A673 (cell line): ENCODE data around the gene PPP1R7. TPM values are rescaled to one million over a fixed set of nuclear protein-coding genes. Genes with fewer than 3 reads are reported as not detected.

Experiments
- BruUV-seq: library from RNA; stranded (reverse); fragments of 400-500 nt; replicated peaks from 2 replicates; lab custom pipeline; 2021; lab: Mats Ljungman, UMichigan
- CTCF ChIA-PET: fragments of 300-600 bp; sonication (Branson Sonifier 250); formaldehyde crosslinking; loops from one replicate; lab custom pipeline; 2022; ENCODE audit warnings: antibody characterized with exemption; lab: Charles Lee
- POLR2A ChIA-PET: fragments of 300-600 bp; sonication (Branson Sonifier 250); formaldehyde crosslinking; loops from one replicate; lab custom pipeline; 2022; ENCODE audit warnings: antibody characterized with exemption; ENCODE audit not compliant: low non-redundant PET; lab: Charles Lee
- DNase-seq: peaks from one replicate; pipeline ENCODE4 v3.0.0-alpha.2; 2015; ENCODE audit warnings: low spot score
- H3K27ac ChIP-seq: fragments of 200-600 bp; sonication (generic); 2 replicates; pipeline ENCODE4 v1.5.1; 2016; ENCODE audit warnings: mixed run types, low read depth, mild to moderate bottlenecking, mixed read lengths, antibody characterized with exemption, low read length; ENCODE audit not compliant: poor library complexity, severe bottlenecking
- H3K27me3 ChIP-seq: fragments of 200-600 bp; sonication (generic); replicated peaks from 2 replicates; pipeline ENCODE4 v1.6.1; 2017; ENCODE audit warnings: mixed run types, low read depth, mild to moderate bottlenecking, mixed read lengths, antibody characterized with exemption, low read length; ENCODE audit not compliant: insufficient read depth, poor library complexity
- H3K36me3 ChIP-seq: fragments of 200-600 bp; sonication (generic); 2 replicates; pipeline ENCODE4 v1.6.1; 2016; ENCODE audit warnings: mixed run types, mild to moderate bottlenecking, mixed read lengths, antibody characterized with exemption, low read length; ENCODE audit not compliant: insufficient read depth, poor library complexity, severe bottlenecking
- H3K4me1 ChIP-seq: fragments of 200-600 bp; sonication (generic); 2 replicates; pipeline ENCODE4 v1.6.1; 2017; ENCODE audit warnings: mixed run types, mild to moderate bottlenecking, mixed read lengths, antibody characterized with exemption, low read length; ENCODE audit not compliant: insufficient read depth, poor library complexity, severe bottlenecking
- H3K4me3 ChIP-seq: fragments of 200-600 bp; sonication (generic); 2 replicates; pipeline ENCODE4 v1.5.1; 2016; ENCODE audit warnings: low read depth, mixed run types, mild to moderate bottlenecking, mixed read lengths, low read length; ENCODE audit not compliant: poor library complexity, severe bottlenecking
- H3K9me3 ChIP-seq: fragments of 200-600 bp; sonication (generic); 2 replicates; pipeline ENCODE4 v1.6.1; 2016; ENCODE audit warnings: mixed run types, low read depth, mild to moderate bottlenecking, mixed read lengths, antibody characterized with exemption, low read length; ENCODE audit not compliant: poor library complexity, severe bottlenecking
- CTCF ChIP-seq: fragments of 300-800, 200-600 bp; sonication (generic); conservative IDR thresholded peaks from 2 replicates; pipeline ENCODE4 v1.5.1; 2017; ENCODE audit warnings: low read depth, mild to moderate bottlenecking, antibody characterized with exemption, low read length, moderate library complexity, mixed read lengths
- EZH2 ChIP-seq: fragments of 200-600 bp; sonication (generic); IDR thresholded peaks from 2 replicates; pipeline ENCODE4 v1.6.1; 2017; ENCODE audit warnings: borderline replicate concordance, low read depth, mild to moderate bottlenecking, mixed read lengths, antibody characterized with exemption, low read length; ENCODE audit not compliant: poor library complexity, severe bottlenecking
- intact Hi-C: fragments of 100-400 bp; cut with micrococcal nuclease; formaldehyde crosslinking; loops from one replicate; pipeline ENCODE4 v1.10.0; 2022; ENCODE audit not compliant: unreplicated experiment
- total RNA-seq: library from RNA; stranded (reverse); gene quantifications from 2 replicates; pipeline ENCODE4 v1.2.3, GENCODE V29; 2021

Gene PPP1R7
- total RNA-seq, 1 experiment from 2014 or later = 70.7 TPM

- H3K4me1 ChIP-seq = no peaks in the 10 kb centered on the region
- DNase-seq = no peak
- BruUV-seq = no TSS peak
- peaks cover 19% of the 10 kb centered on the region for H3K36me3 ChIP-seq
- intact Hi-C loops = no loop called here
- H3K27ac ChIP-seq = no peak overlapping the region
- TF ChIP-seq CTCF (no peak), EZH2 (no peak)
- CTCF ChIA-PET = no interaction called here
- no peaks in the 10 kb centered on the region for H3K9me3 ChIP-seq
- no peak overlapping the region for H3K4me3 ChIP-seq
- H3K27me3 ChIP-seq = no peaks in the 10 kb centered on the region
- POLR2A ChIA-PET = no interaction called here
These were observed 31.3 kb upstream of the PPP1R7 start for GRCh38 chr2:241118737-241119505.

DNA sequence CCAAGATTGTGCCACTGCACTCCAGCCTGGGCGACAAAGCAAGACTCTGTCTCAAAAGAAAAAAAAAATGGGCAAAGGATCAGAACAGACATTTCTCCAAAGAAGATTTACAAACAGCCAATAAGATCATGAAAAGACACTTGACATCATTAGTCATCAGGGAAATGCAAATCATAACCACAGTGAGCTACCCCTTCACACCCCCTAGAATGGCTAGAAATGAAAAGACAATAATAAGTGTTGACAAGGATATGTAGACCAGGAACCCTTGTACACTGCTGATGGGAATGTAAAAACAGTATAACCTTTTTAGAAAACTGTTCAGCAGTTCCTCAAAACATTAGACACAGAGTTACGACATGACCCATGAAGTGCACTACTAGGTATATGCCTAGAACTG, 29.8 kb upstream of the PPP1R7 start:
- ChIA-PET POLR2A (no interaction called here), CTCF (no interaction called here)
- intact Hi-C loops = no loop called here
- H3K27ac ChIP-seq = no peak overlapping the region
- TF ChIP-seq CTCF (no peak), EZH2 (no peak)
- H3K27me3 ChIP-seq = no peaks in the 10 kb centered on the region
- H3K36me3 ChIP-seq = peaks cover 16% of the 10 kb centered on the region
- no peak for DNase-seq
- H3K4me3 ChIP-seq = no peak overlapping the region
- no peaks in the 10 kb centered on the region for H3K9me3 ChIP-seq
- no TSS peak for BruUV-seq
- no peaks in the 10 kb centered on the region for H3K4me1 ChIP-seq

- Histone ChIP-seq H3K9me3 (no peaks in the 10 kb centered on the region), H3K27me3 (no peaks in the 10 kb centered on the region), H3K4me3 (no peak overlapping the region), H3K27ac (no peak overlapping the region), H3K4me1 (no peaks in the 10 kb centered on the region), H3K36me3 (peaks cover 16% of the 10 kb centered on the region)
- DNase-seq = no peak
- TF ChIP-seq EZH2 (no peak), CTCF (no peak)
- intact Hi-C loops = no loop called here
- CTCF ChIA-PET = no interaction called here
- POLR2A ChIA-PET = no interaction called here
- no TSS peak for BruUV-seq
These were observed 29.3 kb upstream of the PPP1R7 start for GRCh38 chr2:241121008-241121407.
